Type B pancreatic cell (in vitro differentiated cells): ENCODE results near the gene IVL. TPM values are rescaled to one million over a fixed set of nuclear protein-coding genes. Genes with fewer than 3 reads are reported as not detected.

Experiments used
- DNase-seq: peaks from one replicate; pipeline ENCODE4 v3.0.0; 2021; ENCODE audit warnings: mixed read lengths; ENCODE audit not compliant: unreplicated experiment; ENCODE audit errors: extremely low spot score
- H3K27ac Mint-ChIP-seq: 2 replicates; pipeline ENCODE4 v1.8.0; 2021; ENCODE audit warnings: mild to moderate bottlenecking, mixed read lengths
- H3K27me3 Mint-ChIP-seq: 2 replicates; pipeline ENCODE4 v1.8.0; 2021; ENCODE audit warnings: mixed read lengths
- H3K36me3 Mint-ChIP-seq: 2 replicates; pipeline ENCODE4 v1.8.0; 2021; ENCODE audit warnings: mixed read lengths
- H3K4me1 Mint-ChIP-seq: one replicate; pipeline ENCODE4 v1.8.0; 2021; ENCODE audit warnings: mixed read lengths; ENCODE audit not compliant: unreplicated experiment
- H3K4me3 Mint-ChIP-seq: 2 replicates; pipeline ENCODE4 v1.8.0; 2021; ENCODE audit warnings: mild to moderate bottlenecking, mixed read lengths
- H3K9me3 Mint-ChIP-seq: 2 replicates; pipeline ENCODE4 v1.8.0; 2021; ENCODE audit warnings: mixed read lengths
- CTCF ChIP-seq: fragments of 200-600 bp; sonication (generic); conservative IDR thresholded peaks from 2 replicates; pipeline ENCODE4 v1.5.0; 2021; ENCODE audit warnings: antibody characterized with exemption, mild to moderate bottlenecking
- total RNA-seq: library from RNA; stranded (reverse); gene quantifications from 2 replicates; pipeline ENCODE4 v1.2.1, GENCODE V29; 2021; ENCODE audit warnings: low replicate concordance

IVL gene
- total RNA-seq, 1 donor from 2014 or later, result 10.9 TPM

- no peak for TF ChIP-seq CTCF
- H3K27me3 Mint-ChIP-seq, result no peaks in the 10 kb centered on the region
- no peaks in the 10 kb centered on the region for H3K4me1 Mint-ChIP-seq
- no peak for DNase-seq
- H3K9me3 Mint-ChIP-seq, result peaks cover 7% of the 10 kb centered on the region
- no peak overlapping the region for H3K27ac Mint-ChIP-seq
- no peak overlapping the region for H3K4me3 Mint-ChIP-seq
- H3K36me3 Mint-ChIP-seq, result no peaks in the 10 kb centered on the region
Measured at GRCh38 chr1:152899027-152899426, 9.3 kb upstream of the IVL start.

GRCh38 chr1:152899883-152900282, 8.5 kb upstream of the IVL start:
- no peaks in the 10 kb centered on the region for H3K27me3 Mint-ChIP-seq
- no peaks in the 10 kb centered on the region for H3K4me1 Mint-ChIP-seq
- no peaks in the 10 kb centered on the region for H3K36me3 Mint-ChIP-seq
- TF ChIP-seq CTCF, result no peak
- no peak overlapping the region for H3K27ac Mint-ChIP-seq
- no peak overlapping the region for H3K4me3 Mint-ChIP-seq
- peaks cover 7% of the 10 kb centered on the region for H3K9me3 Mint-ChIP-seq
- no peak for DNase-seq

GRCh38 chr1:152901631-152902030, 6.7 kb upstream of the IVL start:
- peaks cover 7% of the 10 kb centered on the region for H3K9me3 Mint-ChIP-seq
- H3K27me3 Mint-ChIP-seq, result no peaks in the 10 kb centered on the region
- no peak for TF ChIP-seq CTCF

GRCh38 chr1:152902636-152903035, 5.7 kb upstream of the IVL start:
- Mint-ChIP-seq H3K27ac (no peak overlapping the region), H3K4me1 (no peaks in the 10 kb centered on the region), H3K9me3 (no peaks in the 10 kb centered on the region), H3K4me3 (peak overlapping the region; percentile 36), H3K36me3 (no peaks in the 10 kb centered on the region), H3K27me3 (no peaks in the 10 kb centered on the region)
- no peak for TF ChIP-seq CTCF
- no peak for DNase-seq

More at GRCh38 chr1:152901631-152902030, 6.7 kb upstream of the IVL start:
- Mint-ChIP-seq H3K4me3 (no peak overlapping the region), H3K27ac (no peak overlapping the region), H3K4me1 (no peaks in the 10 kb centered on the region), H3K36me3 (no peaks in the 10 kb centered on the region)
- no peak for DNase-seq

- DNase-seq, result no peak
- Mint-ChIP-seq H3K4me3 (no peak overlapping the region), H3K27ac (no peak overlapping the region), H3K36me3 (no peaks in the 10 kb centered on the region), H3K27me3 (no peaks in the 10 kb centered on the region), H3K9me3 (no peaks in the 10 kb centered on the region), H3K4me1 (no peaks in the 10 kb centered on the region)
- TF ChIP-seq CTCF, result no peak
Measured at GRCh38 chr1:152904688-152905440, 3.5 kb upstream of the IVL start.
